Measurements from ENCODE around the gene C11orf98. TPM values are rescaled to one million over a fixed set of nuclear protein-coding genes. Genes with fewer than 3 reads are reported as not detected.

C11orf98 gene
- total and polyA plus RNA-seq, 2 of the 13 experiments (the other 11 are each of a cell fraction or from before 2014, with no cell fraction given), result 30.4 to 91.8 TPM

DNA sequence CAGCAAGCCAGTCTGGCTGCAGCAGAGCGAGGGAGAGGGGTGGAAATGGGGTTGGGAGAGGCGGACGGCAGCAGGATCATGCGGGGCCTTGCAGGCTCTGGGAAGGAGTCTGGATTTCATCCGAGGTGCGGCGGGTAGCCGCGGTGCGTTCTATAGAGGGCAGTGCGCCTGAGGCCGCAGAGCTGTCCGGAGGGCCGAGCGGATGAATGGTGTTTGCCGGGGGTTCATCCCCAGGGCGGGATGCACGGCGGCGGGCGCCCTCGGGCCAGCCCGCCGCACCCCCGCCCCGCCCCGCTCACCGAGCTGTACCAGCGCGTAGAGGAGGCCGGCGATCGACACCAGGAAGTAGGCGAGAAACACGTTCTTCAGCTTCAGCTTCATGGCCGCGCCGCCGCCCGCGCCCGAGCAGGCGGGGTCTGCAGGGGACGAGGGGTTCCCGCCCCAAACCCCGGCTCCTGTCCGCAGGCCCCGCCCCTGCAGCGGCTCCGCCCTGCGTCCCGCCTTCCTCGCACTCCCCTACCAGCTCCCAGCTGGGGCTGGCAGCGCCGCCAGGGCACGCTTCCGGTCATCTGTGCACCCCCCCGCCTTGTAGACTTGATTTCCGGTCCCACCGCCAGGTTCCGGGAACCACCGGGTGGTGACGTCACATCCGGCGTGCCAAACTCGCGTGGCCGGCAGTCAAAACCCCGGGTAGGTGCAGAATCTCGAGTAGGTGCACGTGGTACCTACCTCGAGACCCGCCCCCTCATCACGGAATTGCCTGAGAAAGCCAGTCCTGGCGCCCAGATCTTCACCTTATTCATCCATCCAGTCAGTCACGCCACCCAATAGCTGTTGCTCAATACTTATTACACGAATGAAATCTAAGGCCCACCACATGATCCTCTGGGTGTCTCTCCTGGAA lies 43.2 kb downstream of the C11orf98 start, which contains the start of gene B3GAT3 (continued):
- TF ChIP-seq, protein P1, sequence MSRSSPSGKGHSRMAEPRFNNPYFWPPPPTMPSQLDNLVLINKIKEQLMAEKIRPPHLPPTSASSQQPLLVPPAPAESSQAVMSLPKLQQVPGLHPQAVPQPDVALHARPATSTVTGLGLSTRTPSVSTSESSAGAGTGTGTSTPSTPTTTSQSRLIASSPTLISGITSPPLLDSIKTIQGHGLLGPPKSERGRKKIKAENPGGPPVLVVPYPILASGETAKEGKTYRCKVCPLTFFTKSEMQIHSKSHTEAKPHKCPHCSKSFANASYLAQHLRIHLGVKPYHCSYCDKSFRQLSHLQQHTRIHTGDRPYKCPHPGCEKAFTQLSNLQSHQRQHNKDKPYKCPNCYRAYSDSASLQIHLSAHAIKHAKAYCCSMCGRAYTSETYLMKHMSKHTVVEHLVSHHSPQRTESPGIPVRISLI (CRISPR knock-in tag; IDR thresholded peaks at IDR 0.05; ENCODE audit: borderline replicate concordance), result no peak
- TF ChIP-seq ZNF350 (CRISPR knock-in tag; IDR thresholded peaks at IDR 0.05; ENCODE audit: borderline replicate concordance, low read depth) (peak; percentile 82; the same call in 1 of the 2 replicates), GABPB1 (CRISPR knock-in tag; IDR thresholded peaks at IDR 0.05) (peak; percentile 99), FIP1L1 (IDR thresholded peaks at IDR 0.05; ENCODE audit: borderline replicate concordance, insufficient read depth, low read depth, low read length) (no peak), ZNF850 (CRISPR knock-in tag; conservative IDR thresholded peaks at IDR 0.05) (0 out of 2 replicates have a peak, but pooled peaks have one; percentile 18), PHB2 (IDR thresholded peaks at IDR 0.05; ENCODE audit: partially characterized antibody) (no peak), SP4 (CRISPR knock-in tag; IDR thresholded peaks at IDR 0.05) (peak; percentile 92), ZC3H4 (CRISPR knock-in tag; IDR thresholded peaks at IDR 0.05; ENCODE audit: borderline replicate concordance) (0 out of 2 replicates have a peak, but pooled peaks have one; percentile 55), ZC3H13 (CRISPR knock-in tag; IDR thresholded peaks at IDR 0.05) (peak; percentile 87), RAD21 (CRISPR knock-in tag; IDR thresholded peaks at IDR 0.05) (peak; percentile 20), ZNF564 (CRISPR knock-in tag; IDR thresholded peaks at IDR 0.05) (no peak; the same call in 1 of the 2 replicates), GLI4 (CRISPR knock-in tag; IDR thresholded peaks at IDR 0.05; ENCODE audit: borderline replicate concordance) (no peak), ZFAT (CRISPR knock-in tag; conservative IDR thresholded peaks at IDR 0.05) (no peak), PHF5A (CRISPR knock-in tag; IDR thresholded peaks at IDR 0.05; ENCODE audit: low read depth, unreplicated experiment) (peak; percentile 40), ZNF790 (CRISPR knock-in tag; IDR thresholded peaks at IDR 0.05; ENCODE audit: borderline replicate concordance) (peak; percentile 0; the same call in 1 of the 2 replicates), ATF7 (IDR thresholded peaks at IDR 0.05) (peak; percentile 98), ATF7 (CRISPR knock-in tag; IDR thresholded peaks at IDR 0.05) (peak; percentile 94), TMF1 (CRISPR knock-in tag; IDR thresholded peaks at IDR 0.05; ENCODE audit: low read depth) (0 out of 2 replicates have a peak, but pooled peaks have one; percentile 66), TBX3 (IDR thresholded peaks at IDR 0.05; ENCODE audit: borderline replicate concordance) (peak; percentile 13; the same call in 1 of the 2 replicates), ZNF501 (CRISPR knock-in tag; IDR thresholded peaks at IDR 0.05) (peak; percentile 67), ETV5 (CRISPR knock-in tag; IDR thresholded peaks at IDR 0.05; ENCODE audit: borderline replicate concordance) (peak; percentile 99)
- TF ChIP-seq, protein P2, sequence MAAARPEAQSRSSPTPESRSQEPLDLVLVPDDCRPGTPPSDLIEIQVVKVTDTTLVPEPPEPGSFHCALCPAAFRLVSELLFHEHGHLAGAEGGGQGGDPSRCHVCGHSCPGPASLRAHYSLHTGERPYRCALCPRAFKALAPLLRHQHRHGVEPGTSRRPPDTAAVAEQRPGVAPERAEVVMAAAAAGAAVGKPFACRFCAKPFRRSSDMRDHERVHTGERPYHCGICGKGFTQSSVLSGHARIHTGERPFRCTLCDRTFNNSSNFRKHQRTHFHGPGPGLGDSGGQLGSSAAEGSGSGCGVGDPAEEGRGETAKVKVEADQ (CRISPR knock-in tag; IDR thresholded peaks at IDR 0.05; ENCODE audit: borderline replicate concordance), result peak; percentile 99
- TF ChIP-seq, protein P3, sequence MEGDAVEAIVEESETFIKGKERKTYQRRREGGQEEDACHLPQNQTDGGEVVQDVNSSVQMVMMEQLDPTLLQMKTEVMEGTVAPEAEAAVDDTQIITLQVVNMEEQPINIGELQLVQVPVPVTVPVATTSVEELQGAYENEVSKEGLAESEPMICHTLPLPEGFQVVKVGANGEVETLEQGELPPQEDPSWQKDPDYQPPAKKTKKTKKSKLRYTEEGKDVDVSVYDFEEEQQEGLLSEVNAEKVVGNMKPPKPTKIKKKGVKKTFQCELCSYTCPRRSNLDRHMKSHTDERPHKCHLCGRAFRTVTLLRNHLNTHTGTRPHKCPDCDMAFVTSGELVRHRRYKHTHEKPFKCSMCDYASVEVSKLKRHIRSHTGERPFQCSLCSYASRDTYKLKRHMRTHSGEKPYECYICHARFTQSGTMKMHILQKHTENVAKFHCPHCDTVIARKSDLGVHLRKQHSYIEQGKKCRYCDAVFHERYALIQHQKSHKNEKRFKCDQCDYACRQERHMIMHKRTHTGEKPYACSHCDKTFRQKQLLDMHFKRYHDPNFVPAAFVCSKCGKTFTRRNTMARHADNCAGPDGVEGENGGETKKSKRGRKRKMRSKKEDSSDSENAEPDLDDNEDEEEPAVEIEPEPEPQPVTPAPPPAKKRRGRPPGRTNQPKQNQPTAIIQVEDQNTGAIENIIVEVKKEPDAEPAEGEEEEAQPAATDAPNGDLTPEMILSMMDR (CRISPR knock-in tag; IDR thresholded peaks at IDR 0.05), result peak; percentile 39
- TF ChIP-seq, protein P4, sequence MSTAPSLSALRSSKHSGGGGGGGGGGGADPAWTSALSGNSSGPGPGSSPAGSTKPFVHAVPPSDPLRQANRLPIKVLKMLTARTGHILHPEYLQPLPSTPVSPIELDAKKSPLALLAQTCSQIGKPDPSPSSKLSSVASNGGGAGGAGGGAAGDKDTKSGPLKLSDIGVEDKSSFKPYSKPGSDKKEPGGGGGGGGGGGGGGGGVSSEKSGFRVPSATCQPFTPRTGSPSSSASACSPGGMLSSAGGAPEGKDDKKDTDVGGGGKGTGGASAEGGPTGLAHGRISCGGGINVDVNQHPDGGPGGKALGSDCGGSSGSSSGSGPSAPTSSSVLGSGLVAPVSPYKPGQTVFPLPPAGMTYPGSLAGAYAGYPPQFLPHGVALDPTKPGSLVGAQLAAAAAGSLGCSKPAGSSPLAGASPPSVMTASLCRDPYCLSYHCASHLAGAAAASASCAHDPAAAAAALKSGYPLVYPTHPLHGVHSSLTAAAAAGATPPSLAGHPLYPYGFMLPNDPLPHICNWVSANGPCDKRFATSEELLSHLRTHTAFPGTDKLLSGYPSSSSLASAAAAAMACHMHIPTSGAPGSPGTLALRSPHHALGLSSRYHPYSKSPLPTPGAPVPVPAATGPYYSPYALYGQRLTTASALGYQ (CRISPR knock-in tag; IDR thresholded peaks at IDR 0.05), result peak; percentile 81

All from HepG2 (cell line).